DND-41 (cell line): Measurements from ENCODE around the gene ST6GALNAC5.
A peak's percentile ranks its signal among the peaks of the same experiment; 100 is the strongest.

Source experiments
- ATAC-seq: fragments of 200-7000 bp; cut with Tn5 transposase; 3 replicates; pipeline ENCODE4 v1.9.1; 2021; ENCODE audit warnings: low read depth; ENCODE audit not compliant: insufficient read depth
- DNase-seq: peaks from one replicate; pipeline ENCODE4 v3.0.0-alpha.2; 2020
- H2AFZ ChIP-seq: 2 replicates; pipeline ENCODE4 v1.6.0; 2012; ENCODE audit warnings: low read depth, low read length
- H3K27ac ChIP-seq: 2 replicates; pipeline ENCODE4 v1.5.1; 2012; ENCODE audit warnings: low read length, inconsistent platforms
- H3K27me3 ChIP-seq: fragments of 200-600 bp; sonication (generic); 2 replicates; pipeline ENCODE4 v1.6.0; 2012; ENCODE audit warnings: low read length, mild to moderate bottlenecking, inconsistent platforms; ENCODE audit not compliant: insufficient read depth, poor library complexity
- H3K36me3 ChIP-seq: 2 replicates; pipeline ENCODE4 v1.5.1; 2012; ENCODE audit warnings: low read length, inconsistent platforms; ENCODE audit not compliant: insufficient read depth
- H3K4me1 ChIP-seq: 2 replicates; pipeline ENCODE4 v1.5.1; 2012; ENCODE audit warnings: mild to moderate bottlenecking, low read length; ENCODE audit not compliant: insufficient read depth
- H3K4me2 ChIP-seq: 2 replicates; pipeline ENCODE4 v1.6.0; 2012; ENCODE audit warnings: mild to moderate bottlenecking, moderate library complexity, low read length, inconsistent platforms; ENCODE audit not compliant: insufficient read depth
- H3K4me3 ChIP-seq, 2 experiments: fragments of 200-600 bp in 1 of 2; shearing (Covaris generic) in 1 of 2; 2 replicates each; pipeline ENCODE4 v1.5.1; 2012 to 2016; ENCODE audit warnings: inconsistent platforms in 2 of 2, low read length in 2 of 2, mild to moderate bottlenecking in 2 of 2, low read depth in 1 of 2, moderate library complexity in 1 of 2
- H3K79me2 ChIP-seq: 2 replicates; pipeline ENCODE4 v1.6.0; 2012; ENCODE audit warnings: low read length, inconsistent platforms; ENCODE audit not compliant: insufficient read depth
- H3K9ac ChIP-seq: 2 replicates; pipeline ENCODE4 v1.6.0; 2012; ENCODE audit warnings: low read depth, mild to moderate bottlenecking, inconsistent platforms, low read length, moderate library complexity
- H3K9me3 ChIP-seq: 2 replicates; pipeline ENCODE4 v1.5.1; 2012; ENCODE audit warnings: low read length, moderate library complexity, mild to moderate bottlenecking, inconsistent platforms; ENCODE audit not compliant: insufficient read depth, severe bottlenecking
- H4K20me1 ChIP-seq: 2 replicates; pipeline ENCODE4 v1.6.0; 2012; ENCODE audit warnings: low read length; ENCODE audit not compliant: insufficient read depth
- EZH2 ChIP-seq: IDR thresholded peaks from 3 replicates; pipeline ENCODE4 v1.6.1; 2012; ENCODE audit warnings: borderline replicate concordance, low read depth, mild to moderate bottlenecking, moderate library complexity, low read length, inconsistent platforms; ENCODE audit not compliant: severe bottlenecking
- TF ChIP-seq, protein P1 (sequence below): IDR thresholded peaks from 2 replicates; pipeline ENCODE4 v1.5.1; 2012; ENCODE audit warnings: borderline replicate concordance, low read length, moderate library complexity, mild to moderate bottlenecking; ENCODE audit not compliant: poor library complexity, severe bottlenecking; ENCODE audit errors: extremely low read depth

Gene ST6GALNAC5

GRCh38 chr1:77030401-77031105 is 163.3 kb downstream of the ST6GALNAC5 start:
- H3K27ac ChIP-seq: no peak overlapping the region
- H3K79me2 ChIP-seq: no peaks in the 10 kb centered on the region
- H4K20me1 ChIP-seq: no peaks in the 10 kb centered on the region
- H3K9ac ChIP-seq: no peak overlapping the region
- ATAC-seq (no peak), DNase-seq (no peak)
- no peak overlapping the region for H3K4me2 ChIP-seq
- no peak overlapping the region for H3K4me3 ChIP-seq
- no peaks in the 10 kb centered on the region for H3K9me3 ChIP-seq
- TF ChIP-seq EZH2: no peak
- TF ChIP-seq, protein P1, sequence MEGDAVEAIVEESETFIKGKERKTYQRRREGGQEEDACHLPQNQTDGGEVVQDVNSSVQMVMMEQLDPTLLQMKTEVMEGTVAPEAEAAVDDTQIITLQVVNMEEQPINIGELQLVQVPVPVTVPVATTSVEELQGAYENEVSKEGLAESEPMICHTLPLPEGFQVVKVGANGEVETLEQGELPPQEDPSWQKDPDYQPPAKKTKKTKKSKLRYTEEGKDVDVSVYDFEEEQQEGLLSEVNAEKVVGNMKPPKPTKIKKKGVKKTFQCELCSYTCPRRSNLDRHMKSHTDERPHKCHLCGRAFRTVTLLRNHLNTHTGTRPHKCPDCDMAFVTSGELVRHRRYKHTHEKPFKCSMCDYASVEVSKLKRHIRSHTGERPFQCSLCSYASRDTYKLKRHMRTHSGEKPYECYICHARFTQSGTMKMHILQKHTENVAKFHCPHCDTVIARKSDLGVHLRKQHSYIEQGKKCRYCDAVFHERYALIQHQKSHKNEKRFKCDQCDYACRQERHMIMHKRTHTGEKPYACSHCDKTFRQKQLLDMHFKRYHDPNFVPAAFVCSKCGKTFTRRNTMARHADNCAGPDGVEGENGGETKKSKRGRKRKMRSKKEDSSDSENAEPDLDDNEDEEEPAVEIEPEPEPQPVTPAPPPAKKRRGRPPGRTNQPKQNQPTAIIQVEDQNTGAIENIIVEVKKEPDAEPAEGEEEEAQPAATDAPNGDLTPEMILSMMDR: no peak
- no peak overlapping the region for H2AFZ ChIP-seq
- no peaks in the 10 kb centered on the region for H3K4me1 ChIP-seq
- H3K27me3 ChIP-seq: no peaks in the 10 kb centered on the region
- no peaks in the 10 kb centered on the region for H3K36me3 ChIP-seq

- Histone ChIP-seq H3K9me3 (no peaks in the 10 kb centered on the region), H3K27me3 (no peaks in the 10 kb centered on the region), H3K4me1 (no peaks in the 10 kb centered on the region), H3K79me2 (no peaks in the 10 kb centered on the region), H3K4me3 (no peak overlapping the region), H3K27ac (no peak overlapping the region), H2AFZ (no peak overlapping the region), H3K9ac (no peak overlapping the region), H3K36me3 (no peaks in the 10 kb centered on the region), H3K4me2 (no peak overlapping the region), H4K20me1 (no peaks in the 10 kb centered on the region)
- DNase-seq: no peak
- TF ChIP-seq, protein P1: no peak
- no peak for TF ChIP-seq EZH2
- ATAC-seq: no peak
These were observed 163.9 kb downstream of the ST6GALNAC5 start for GRCh38 chr1:77031106-77031662.

DNA sequence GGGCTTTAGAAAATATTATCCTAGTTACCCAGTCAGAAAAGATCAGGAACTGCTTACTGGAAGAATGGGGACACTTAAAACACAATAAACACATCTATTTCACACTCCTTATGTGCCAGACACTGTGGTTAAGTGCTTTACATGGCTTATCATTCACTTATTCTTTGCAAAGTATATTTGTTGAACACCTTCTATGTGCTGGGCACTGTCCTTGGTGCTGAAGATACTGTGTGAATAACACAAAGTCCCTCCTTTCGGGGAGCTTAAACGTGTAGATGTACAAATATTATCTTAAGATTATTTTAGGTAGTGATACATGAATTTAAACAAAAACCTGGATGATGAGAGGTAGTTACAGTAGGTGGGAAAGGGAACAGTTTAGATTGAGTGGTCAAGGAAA is 169.3 kb downstream of the ST6GALNAC5 start:
- Histone ChIP-seq H3K4me2 (no peak overlapping the region), H3K4me1 (no peaks in the 10 kb centered on the region), H3K4me3 (no peak overlapping the region), H3K36me3 (no peaks in the 10 kb centered on the region), H3K9ac (no peak overlapping the region), H4K20me1 (no peaks in the 10 kb centered on the region), H3K27me3 (no peaks in the 10 kb centered on the region), H2AFZ (no peak overlapping the region), H3K27ac (no peak overlapping the region), H3K79me2 (no peaks in the 10 kb centered on the region), H3K9me3 (no peaks in the 10 kb centered on the region)
- TF ChIP-seq EZH2: no peak
- TF ChIP-seq, protein P1: no peak
- 0 out of 3 replicates have a peak, but pooled peaks have one; percentile 47 for ATAC-seq
- DNase-seq: peak; percentile 50
